ENCODE results near the gene PTPRT. TPM values are rescaled to one million over a fixed set of nuclear protein-coding genes. Genes with fewer than 3 reads are reported as not detected.

The PTPRT gene
- polyA plus RNA-seq, 1 experiment: not detected

DNA sequence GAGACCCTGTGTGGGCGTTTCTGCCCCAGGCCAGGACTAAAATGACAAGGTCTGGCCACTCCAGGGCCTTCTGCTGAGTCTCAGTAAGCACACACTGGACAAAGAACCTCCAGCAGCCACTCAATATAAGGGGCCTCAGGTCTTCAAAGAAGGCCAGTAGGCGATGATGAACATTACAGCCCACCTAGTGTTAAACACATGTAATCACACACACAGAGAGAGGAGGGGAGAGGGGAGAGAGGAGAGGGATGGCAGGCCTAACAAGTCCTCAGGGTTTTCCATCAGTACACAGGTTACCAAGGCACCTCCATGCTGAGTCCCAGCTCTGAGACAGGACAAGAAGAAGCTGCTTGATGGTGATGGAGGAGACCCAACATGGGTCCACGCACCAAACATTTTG lies 325.6 kb downstream of the PTPRT start:
- Histone ChIP-seq H3K4me3 (ENCODE audit: low read depth, low read length) (no peak overlapping the region), H3K36me3 (ENCODE audit: control insufficient read depth, insufficient read depth, low read length) (no peaks in the 10 kb centered on the region), H3K27me3 (ENCODE audit: control insufficient read depth, insufficient read depth, low read length) (no peaks in the 10 kb centered on the region)
- ChIA-PET POLR2A (no interaction called here), CTCF (no interaction called here)
- TF ChIP-seq, protein P1, sequence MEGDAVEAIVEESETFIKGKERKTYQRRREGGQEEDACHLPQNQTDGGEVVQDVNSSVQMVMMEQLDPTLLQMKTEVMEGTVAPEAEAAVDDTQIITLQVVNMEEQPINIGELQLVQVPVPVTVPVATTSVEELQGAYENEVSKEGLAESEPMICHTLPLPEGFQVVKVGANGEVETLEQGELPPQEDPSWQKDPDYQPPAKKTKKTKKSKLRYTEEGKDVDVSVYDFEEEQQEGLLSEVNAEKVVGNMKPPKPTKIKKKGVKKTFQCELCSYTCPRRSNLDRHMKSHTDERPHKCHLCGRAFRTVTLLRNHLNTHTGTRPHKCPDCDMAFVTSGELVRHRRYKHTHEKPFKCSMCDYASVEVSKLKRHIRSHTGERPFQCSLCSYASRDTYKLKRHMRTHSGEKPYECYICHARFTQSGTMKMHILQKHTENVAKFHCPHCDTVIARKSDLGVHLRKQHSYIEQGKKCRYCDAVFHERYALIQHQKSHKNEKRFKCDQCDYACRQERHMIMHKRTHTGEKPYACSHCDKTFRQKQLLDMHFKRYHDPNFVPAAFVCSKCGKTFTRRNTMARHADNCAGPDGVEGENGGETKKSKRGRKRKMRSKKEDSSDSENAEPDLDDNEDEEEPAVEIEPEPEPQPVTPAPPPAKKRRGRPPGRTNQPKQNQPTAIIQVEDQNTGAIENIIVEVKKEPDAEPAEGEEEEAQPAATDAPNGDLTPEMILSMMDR (IDR thresholded peaks at IDR 0.05; ENCODE audit: insufficient read depth, low read depth, low read length): no peak
- DNase-seq (ENCODE audit: low read depth): no peak

DNA sequence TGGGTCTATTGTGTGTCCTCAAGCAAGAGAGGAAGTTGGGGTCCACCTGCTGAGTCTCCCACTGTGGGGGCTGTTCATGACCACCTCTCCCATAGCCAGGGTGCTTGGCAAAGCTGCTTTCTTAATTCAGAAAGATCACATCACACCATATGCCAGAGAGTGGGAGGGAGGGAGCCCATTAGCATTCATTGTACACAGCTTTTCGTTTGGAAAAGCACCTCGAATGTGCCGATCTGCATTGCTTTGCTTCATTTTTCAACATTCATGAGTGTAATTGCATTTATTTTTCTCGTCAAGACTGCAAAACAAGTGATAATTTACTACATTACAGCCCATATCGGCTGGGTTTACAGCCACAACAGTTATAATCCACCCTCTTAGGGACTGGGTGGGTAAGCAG lies 327.3 kb downstream of the PTPRT start:
- no peak overlapping the region for H3K4me3 ChIP-seq (ENCODE audit: low read depth, low read length)
- no peak for DNase-seq (ENCODE audit: low read depth)
- CTCF ChIA-PET: no interaction called here
- POLR2A ChIA-PET: no interaction called here
- no peaks in the 10 kb centered on the region for H3K36me3 ChIP-seq (ENCODE audit: control insufficient read depth, insufficient read depth, low read length)
- no peaks in the 10 kb centered on the region for H3K27me3 ChIP-seq (ENCODE audit: control insufficient read depth, insufficient read depth, low read length)
- TF ChIP-seq, protein P1 (IDR thresholded peaks at IDR 0.05; ENCODE audit: insufficient read depth, low read depth, low read length): no peak

DNA sequence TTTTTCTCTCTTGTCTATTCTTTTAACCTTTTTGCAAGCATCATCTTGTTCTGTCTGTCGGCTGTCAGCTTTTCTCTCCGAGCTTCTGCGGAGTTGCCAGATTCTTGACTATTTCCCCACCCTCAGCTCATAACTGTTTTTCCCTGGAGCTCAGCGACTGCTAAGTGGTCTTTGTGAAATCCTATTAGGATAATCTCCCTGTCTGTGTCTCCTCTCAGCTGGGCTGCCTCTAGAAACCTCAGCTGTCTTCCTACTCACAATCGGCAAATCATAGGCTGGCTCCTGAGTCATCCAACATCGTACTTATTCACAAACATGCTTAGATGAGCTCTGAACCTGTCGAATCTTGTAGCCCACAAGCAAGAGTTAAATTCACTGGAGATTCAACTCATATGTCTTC lies 332.3 kb downstream of the PTPRT start:
- no peak for DNase-seq (ENCODE audit: low read depth)
- H3K4me3 ChIP-seq (ENCODE audit: low read depth, low read length): no peak overlapping the region
- TF ChIP-seq, protein P1 (IDR thresholded peaks at IDR 0.05; ENCODE audit: insufficient read depth, low read depth, low read length): no peak
- H3K36me3 ChIP-seq (ENCODE audit: control insufficient read depth, insufficient read depth, low read length): no peaks in the 10 kb centered on the region
- ChIA-PET CTCF (interaction anchor here (0.8 kb wide), 1 partner anchor 17 kb away, joined by 3 read pairs; no protein-coding TSS in a partner anchor), POLR2A (no interaction called here)
- H3K27me3 ChIP-seq (ENCODE audit: control insufficient read depth, insufficient read depth, low read length): no peaks in the 10 kb centered on the region

DNA sequence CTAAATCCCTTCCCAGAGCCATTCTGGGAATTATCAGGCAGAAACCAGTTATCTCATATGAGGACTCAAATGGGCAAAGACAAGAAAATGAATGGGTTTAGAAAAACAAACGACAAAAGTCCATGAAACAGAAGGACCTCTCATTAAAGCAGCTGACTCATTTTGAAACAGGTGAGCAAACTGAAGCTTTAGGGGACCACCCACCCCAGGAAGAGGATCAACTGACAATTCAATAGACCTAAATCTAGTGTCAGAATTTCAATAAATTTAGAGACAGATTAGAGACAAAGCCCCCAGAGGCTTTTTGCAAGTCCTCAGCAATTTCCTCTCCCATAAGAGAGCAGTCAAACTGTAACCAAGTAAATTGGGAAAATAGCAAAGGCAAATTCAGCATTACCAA lies 333.8 kb downstream of the PTPRT start:
- Histone ChIP-seq H3K27me3 (ENCODE audit: control insufficient read depth, insufficient read depth, low read length) (no peaks in the 10 kb centered on the region), H3K36me3 (ENCODE audit: control insufficient read depth, insufficient read depth, low read length) (no peaks in the 10 kb centered on the region), H3K4me3 (ENCODE audit: low read depth, low read length) (no peak overlapping the region)
- TF ChIP-seq, protein P1 (IDR thresholded peaks at IDR 0.05; ENCODE audit: insufficient read depth, low read depth, low read length): no peak
- ChIA-PET POLR2A (no interaction called here), CTCF (no interaction called here)
- DNase-seq (ENCODE audit: low read depth): no peak

DNA sequence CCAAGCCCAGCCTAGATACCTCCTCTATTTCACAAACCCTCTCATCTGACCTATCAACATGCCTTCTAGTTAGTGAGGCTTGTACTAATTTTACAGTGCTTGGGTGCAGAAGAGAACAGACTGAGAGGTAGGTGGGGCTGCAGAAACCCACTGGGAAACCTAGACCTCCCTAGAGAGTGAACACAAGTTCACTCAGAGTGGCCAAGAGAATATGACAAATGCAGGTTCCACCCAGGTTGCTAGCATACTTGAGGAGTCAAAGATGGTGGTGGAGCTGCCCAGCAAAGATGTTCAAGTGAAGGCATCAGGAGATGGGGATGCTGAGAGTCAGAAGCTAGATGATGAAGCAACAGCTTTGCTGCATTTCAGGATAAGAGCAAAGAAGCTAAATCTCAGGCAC lies 337.0 kb downstream of the PTPRT start:
- Histone ChIP-seq H3K27me3 (ENCODE audit: control insufficient read depth, insufficient read depth, low read length) (no peaks in the 10 kb centered on the region), H3K36me3 (ENCODE audit: control insufficient read depth, insufficient read depth, low read length) (no peaks in the 10 kb centered on the region), H3K4me3 (ENCODE audit: low read depth, low read length) (no peak overlapping the region)
- no peak for DNase-seq (ENCODE audit: low read depth)
- ChIA-PET POLR2A (no interaction called here), CTCF (no interaction called here)
- TF ChIP-seq, protein P1 (IDR thresholded peaks at IDR 0.05; ENCODE audit: insufficient read depth, low read depth, low read length): no peak

Data from BJ (cell line).